Measurements from ENCODE around the gene TK1. TPM values are rescaled to one million over a fixed set of nuclear protein-coding genes. Genes with fewer than 3 reads are reported as not detected.

TK1 gene
- total RNA-seq, 1 experiment from 2014 or later: 89.7 TPM

- no TSS peak for BruUV-seq (replicated peaks)
- no peaks in the 10 kb centered on the region for H3K4me1 Mint-ChIP-seq (ENCODE audit: low read depth, unreplicated experiment)
- peaks cover 25% of the 10 kb centered on the region for H3K36me3 Mint-ChIP-seq (ENCODE audit: insufficient read depth, unreplicated experiment)
- intact Hi-C loops (cut with micrococcal nuclease; ENCODE audit: unreplicated experiment): no loop called here
- CTCF ChIA-PET: no interaction called here
- DNase-seq: no peak
- H3K4me3 Mint-ChIP-seq (ENCODE audit: low read depth, unreplicated experiment): no peak overlapping the region
- TF ChIP-seq CTCF (IDR thresholded peaks at IDR 0.05; ENCODE audit: unreplicated experiment): no peak
- no peaks in the 10 kb centered on the region for H3K9me3 Mint-ChIP-seq (ENCODE audit: low read depth, unreplicated experiment)
- peak overlapping the region; percentile 27 for H3K27ac Mint-ChIP-seq (ENCODE audit: unreplicated experiment)
- no peaks in the 10 kb centered on the region for H3K27me3 Mint-ChIP-seq (ENCODE audit: unreplicated experiment)
Measured at GRCh38 chr17:78197147-78197832, 10.4 kb upstream of the TK1 start.

GRCh38 chr17:78196716-78197115 is 9.9 kb upstream of the TK1 start:
- intact Hi-C loops (cut with micrococcal nuclease; ENCODE audit: unreplicated experiment): no loop called here
- H3K27me3 Mint-ChIP-seq (ENCODE audit: unreplicated experiment): no peaks in the 10 kb centered on the region
- no peak for TF ChIP-seq CTCF (IDR thresholded peaks at IDR 0.05; ENCODE audit: unreplicated experiment)
- no peaks in the 10 kb centered on the region for H3K4me1 Mint-ChIP-seq (ENCODE audit: low read depth, unreplicated experiment)
- no peak overlapping the region for H3K27ac Mint-ChIP-seq (ENCODE audit: unreplicated experiment)
- no peaks in the 10 kb centered on the region for H3K9me3 Mint-ChIP-seq (ENCODE audit: low read depth, unreplicated experiment)
- DNase-seq: no peak
- CTCF ChIA-PET: no interaction called here
- BruUV-seq (replicated peaks): no TSS peak
- peaks cover 25% of the 10 kb centered on the region for H3K36me3 Mint-ChIP-seq (ENCODE audit: insufficient read depth, unreplicated experiment)
- no peak overlapping the region for H3K4me3 Mint-ChIP-seq (ENCODE audit: low read depth, unreplicated experiment)

GRCh38 chr17:78185981-78186691 is 716 bp downstream of the TK1 start:
- TF ChIP-seq CTCF (IDR thresholded peaks at IDR 0.05; ENCODE audit: unreplicated experiment): no peak
- Mint-ChIP-seq H3K27ac (ENCODE audit: unreplicated experiment) (peak overlapping the region; percentile 66), H3K36me3 (ENCODE audit: insufficient read depth, unreplicated experiment) (peaks cover 43% of the 10 kb centered on the region), H3K4me1 (ENCODE audit: low read depth, unreplicated experiment) (peaks cover 23% of the 10 kb centered on the region), H3K9me3 (ENCODE audit: low read depth, unreplicated experiment) (no peaks in the 10 kb centered on the region), H3K27me3 (ENCODE audit: unreplicated experiment) (no peaks in the 10 kb centered on the region), H3K4me3 (ENCODE audit: low read depth, unreplicated experiment) (peak overlapping the region; percentile 78)
- intact Hi-C loops (cut with micrococcal nuclease; ENCODE audit: unreplicated experiment): loop anchor here (5.0 kb wide), 1 partner anchor 74 kb away; no protein-coding TSS in a partner anchor
- BruUV-seq (replicated peaks): TSS peak; percentile 31
- DNase-seq: peak; percentile 52
- CTCF ChIA-PET: interaction anchor here (0.6 to 2.5 kb wide), 11 partner anchors 10 to 255 kb away, joined by 3 to 12 read pairs (median 5); no protein-coding TSS in a partner anchor

- no peak overlapping the region for H3K27ac Mint-ChIP-seq (ENCODE audit: unreplicated experiment)
- CTCF ChIA-PET: no interaction called here
- peaks cover 50% of the 10 kb centered on the region for H3K36me3 Mint-ChIP-seq (ENCODE audit: insufficient read depth, unreplicated experiment)
- DNase-seq: no peak
- peaks cover 23% of the 10 kb centered on the region for H3K4me1 Mint-ChIP-seq (ENCODE audit: low read depth, unreplicated experiment)
- TF ChIP-seq CTCF (IDR thresholded peaks at IDR 0.05; ENCODE audit: unreplicated experiment): no peak
- no peaks in the 10 kb centered on the region for H3K27me3 Mint-ChIP-seq (ENCODE audit: unreplicated experiment)
- intact Hi-C loops (cut with micrococcal nuclease; ENCODE audit: unreplicated experiment): loop anchor here (5.0 kb wide), 1 partner anchor 73 kb away; no protein-coding TSS in a partner anchor
- H3K9me3 Mint-ChIP-seq (ENCODE audit: low read depth, unreplicated experiment): no peaks in the 10 kb centered on the region
- no TSS peak for BruUV-seq (replicated peaks)
- peak overlapping the region; percentile 15 for H3K4me3 Mint-ChIP-seq (ENCODE audit: low read depth, unreplicated experiment)
Measured at GRCh38 chr17:78184868-78185267, 2.0 kb downstream of the TK1 start.
